Measurements from ENCODE around the gene CFDP1.
"Not testable (repeated sequence)": the region's sequence is repeated elsewhere in the genome, so short reads cannot be mapped to it uniquely, and the experiment has no call there.

- not testable (repeated sequence) for TF ChIP-seq CTCF, POLR2A, EP300, POLR2AphosphoS5 (IDR thresholded peaks at IDR 0.05)
Measured at GRCh38 chr16:75272629-75273028, 160.7 kb downstream of the CFDP1 start.

Data from upper lobe of left lung (tissue), 4 donors.